Measurements from ENCODE around the gene MBP.

MBP gene

DNA sequence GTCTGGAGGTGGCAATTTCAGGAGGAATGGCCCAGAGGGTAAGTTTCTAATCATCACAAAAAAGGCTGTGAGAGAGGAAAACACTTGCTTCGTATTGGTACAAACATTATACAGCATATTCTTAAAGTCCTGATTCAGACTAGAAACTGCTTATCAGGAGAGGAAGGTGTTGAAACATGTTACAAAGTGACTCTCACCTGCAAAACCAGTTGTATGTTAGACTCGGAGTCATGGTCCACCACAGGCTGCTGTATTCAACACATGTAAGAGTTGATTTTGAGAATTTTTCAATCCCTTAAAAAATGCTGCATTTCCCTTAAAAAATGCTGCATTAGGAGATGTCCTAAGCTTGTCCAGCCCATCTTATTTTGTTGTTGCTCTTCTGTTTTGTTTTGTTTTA, 61.5 kb downstream of the MBP start:
- TF ChIP-seq, protein P1, sequence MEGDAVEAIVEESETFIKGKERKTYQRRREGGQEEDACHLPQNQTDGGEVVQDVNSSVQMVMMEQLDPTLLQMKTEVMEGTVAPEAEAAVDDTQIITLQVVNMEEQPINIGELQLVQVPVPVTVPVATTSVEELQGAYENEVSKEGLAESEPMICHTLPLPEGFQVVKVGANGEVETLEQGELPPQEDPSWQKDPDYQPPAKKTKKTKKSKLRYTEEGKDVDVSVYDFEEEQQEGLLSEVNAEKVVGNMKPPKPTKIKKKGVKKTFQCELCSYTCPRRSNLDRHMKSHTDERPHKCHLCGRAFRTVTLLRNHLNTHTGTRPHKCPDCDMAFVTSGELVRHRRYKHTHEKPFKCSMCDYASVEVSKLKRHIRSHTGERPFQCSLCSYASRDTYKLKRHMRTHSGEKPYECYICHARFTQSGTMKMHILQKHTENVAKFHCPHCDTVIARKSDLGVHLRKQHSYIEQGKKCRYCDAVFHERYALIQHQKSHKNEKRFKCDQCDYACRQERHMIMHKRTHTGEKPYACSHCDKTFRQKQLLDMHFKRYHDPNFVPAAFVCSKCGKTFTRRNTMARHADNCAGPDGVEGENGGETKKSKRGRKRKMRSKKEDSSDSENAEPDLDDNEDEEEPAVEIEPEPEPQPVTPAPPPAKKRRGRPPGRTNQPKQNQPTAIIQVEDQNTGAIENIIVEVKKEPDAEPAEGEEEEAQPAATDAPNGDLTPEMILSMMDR (IDR thresholded peaks at IDR 0.05; ENCODE audit: control extremely low read depth, extremely low read depth, low read depth, missing control alignments), result no peak
- ChIA-PET CTCF (interaction anchor here (1.0 to 2.1 kb wide), 5 partner anchors 14 to 141 kb away, joined by 3 to 7 read pairs (median 3); no protein-coding TSS in a partner anchor), POLR2A (no interaction called here)
- DNase-seq (ENCODE audit: extremely low spot score), result no peak

DNA sequence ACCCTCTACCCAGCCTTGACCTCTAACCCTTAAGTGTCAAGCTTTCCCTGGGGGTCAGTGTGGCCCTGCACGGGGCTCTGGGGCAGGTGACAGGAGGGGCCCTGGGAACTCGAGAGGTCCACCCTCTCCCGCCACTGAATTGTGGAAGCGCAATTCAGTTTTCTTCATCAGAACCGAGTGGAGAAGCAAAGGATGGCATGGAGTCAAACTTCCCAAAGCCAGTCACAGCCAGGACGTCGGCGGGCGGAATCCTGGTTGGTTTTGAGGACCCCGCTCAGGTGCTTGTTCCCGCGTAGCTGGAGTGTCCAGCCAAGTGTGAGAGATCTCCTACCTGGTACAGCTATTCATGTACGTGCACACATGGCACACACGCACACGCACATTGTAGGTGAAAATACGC, 62.0 kb downstream of the MBP start:
- DNase-seq (ENCODE audit: extremely low spot score), result no peak
- ChIA-PET CTCF (interaction anchor here (1.1 to 4.3 kb wide), 7 partner anchors 9 to 141 kb away, joined by 3 to 20 read pairs (median 4); no protein-coding TSS in a partner anchor), POLR2A (no interaction called here)
- TF ChIP-seq, protein P1 (IDR thresholded peaks at IDR 0.05; ENCODE audit: control extremely low read depth, extremely low read depth, low read depth, missing control alignments), result no peak

DNA sequence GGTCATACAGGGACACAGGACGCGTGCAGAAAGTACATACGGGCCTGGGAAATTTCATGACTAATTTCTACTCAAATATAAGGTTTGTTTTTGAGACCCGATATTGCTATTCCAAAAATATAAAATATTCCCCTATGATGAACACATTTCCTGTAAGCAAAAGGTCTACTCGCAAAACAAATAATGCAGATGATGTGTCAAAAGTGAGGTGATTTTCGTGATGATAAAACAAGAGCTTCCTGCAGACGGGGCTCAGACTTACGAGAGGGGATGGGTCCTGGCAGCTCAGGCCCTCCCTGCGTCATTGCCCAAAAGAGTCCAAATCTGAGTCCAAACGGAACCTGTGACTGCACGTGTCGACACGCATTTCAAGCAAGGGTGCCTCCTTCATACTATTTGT, 62.7 kb downstream of the MBP start:
- ChIA-PET POLR2A (no interaction called here), CTCF (interaction anchor here (1.1 to 4.3 kb wide), 7 partner anchors 9 to 142 kb away, joined by 3 to 20 read pairs (median 4); no protein-coding TSS in a partner anchor)
- TF ChIP-seq, protein P1 (IDR thresholded peaks at IDR 0.05; ENCODE audit: control extremely low read depth, extremely low read depth, low read depth, missing control alignments), result no peak
- DNase-seq (ENCODE audit: extremely low spot score), result no peak

DNA sequence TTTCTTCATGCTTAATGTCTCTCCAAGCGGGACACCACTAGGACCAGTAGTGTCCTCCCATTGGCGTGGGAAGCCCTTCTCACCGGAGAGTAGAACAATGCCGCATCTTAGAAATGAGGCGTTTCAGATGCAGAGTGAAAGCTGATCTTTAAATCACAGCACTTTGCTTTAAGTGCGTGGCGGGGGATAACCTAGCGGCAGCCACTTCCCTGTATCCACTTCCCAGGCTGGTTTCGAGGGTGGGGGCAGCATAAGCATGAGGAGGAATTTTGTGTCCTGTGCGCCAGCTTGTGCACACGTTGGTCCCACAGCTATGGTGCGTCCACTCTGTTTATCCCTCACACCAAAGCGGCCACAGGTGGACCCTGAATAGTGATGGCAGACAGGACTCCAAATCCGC, 63.1 kb downstream of the MBP start:
- POLR2A ChIA-PET, result interaction anchor here (1.1 kb wide), 1 partner anchor 52 kb away, joined by 3 read pairs; no protein-coding TSS in a partner anchor
- CTCF ChIA-PET, result interaction anchor here (0.8 to 4.3 kb wide), 12 partner anchors 8 to 142 kb away, joined by 3 to 20 read pairs (median 4); no protein-coding TSS in a partner anchor

DNA sequence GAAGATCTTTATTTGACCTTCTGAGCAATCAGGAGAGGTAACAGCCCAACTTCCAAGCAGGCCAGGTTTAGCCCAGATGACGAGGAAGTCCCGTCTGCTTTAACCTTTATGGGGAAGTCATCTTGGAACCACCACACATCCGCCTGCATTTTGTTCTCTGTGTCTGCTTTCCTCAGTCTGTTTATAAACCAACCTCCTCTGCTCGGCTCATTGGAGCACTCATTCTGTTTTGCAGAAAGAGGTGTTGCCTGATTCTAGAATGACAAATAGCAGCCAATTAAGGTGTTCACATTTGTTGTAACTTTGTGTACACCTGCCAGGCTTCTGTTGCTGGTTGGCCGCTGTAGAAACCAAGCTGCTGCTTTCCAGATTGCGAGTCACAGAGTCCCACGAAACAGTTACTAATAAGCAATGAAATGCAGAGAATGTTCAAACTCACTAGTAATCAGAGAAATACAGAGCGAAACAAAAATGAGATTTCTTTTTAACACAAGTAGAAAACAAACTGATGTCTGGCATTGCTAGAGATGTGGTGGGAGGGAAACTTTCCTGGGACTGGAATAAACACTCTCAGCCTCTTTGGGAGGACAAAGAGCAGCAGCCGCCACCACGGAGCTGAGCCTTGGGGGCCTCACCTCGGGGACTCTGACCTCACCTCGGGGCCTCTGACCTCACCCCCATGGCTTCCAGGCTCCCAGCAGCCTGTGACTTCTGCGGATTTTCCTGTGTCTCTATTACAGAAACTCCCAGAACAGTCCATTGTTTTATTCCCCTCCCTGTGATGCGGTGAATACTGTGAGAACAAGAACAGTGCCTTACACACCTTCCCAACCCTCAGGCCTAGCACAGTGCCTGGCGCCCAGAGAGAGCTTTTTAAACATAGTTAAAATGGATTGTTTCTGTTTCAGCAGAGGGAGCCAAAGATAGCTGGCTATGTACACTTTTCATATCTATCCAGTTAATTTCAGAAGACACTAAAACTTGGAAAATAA, 64.0 kb downstream of the MBP start:
- DNase-seq (ENCODE audit: extremely low spot score), result no peak
- TF ChIP-seq, protein P1 (IDR thresholded peaks at IDR 0.05; ENCODE audit: control extremely low read depth, extremely low read depth, low read depth, missing control alignments), result peak; percentile 20
- ChIA-PET CTCF (interaction anchor here (0.6 to 4.3 kb wide), 18 partner anchors 8 to 143 kb away, joined by 3 to 20 read pairs (median 4); no protein-coding TSS in a partner anchor), POLR2A (interaction anchor here (1.1 kb wide), 1 partner anchor 53 kb away, joined by 3 read pairs; no protein-coding TSS in a partner anchor)

More for the DNA sequence above, 63.1 kb downstream of the MBP start:
- TF ChIP-seq, protein P1 (IDR thresholded peaks at IDR 0.05; ENCODE audit: control extremely low read depth, extremely low read depth, low read depth, missing control alignments), result no peak
- no peak for DNase-seq (ENCODE audit: extremely low spot score)

DNA sequence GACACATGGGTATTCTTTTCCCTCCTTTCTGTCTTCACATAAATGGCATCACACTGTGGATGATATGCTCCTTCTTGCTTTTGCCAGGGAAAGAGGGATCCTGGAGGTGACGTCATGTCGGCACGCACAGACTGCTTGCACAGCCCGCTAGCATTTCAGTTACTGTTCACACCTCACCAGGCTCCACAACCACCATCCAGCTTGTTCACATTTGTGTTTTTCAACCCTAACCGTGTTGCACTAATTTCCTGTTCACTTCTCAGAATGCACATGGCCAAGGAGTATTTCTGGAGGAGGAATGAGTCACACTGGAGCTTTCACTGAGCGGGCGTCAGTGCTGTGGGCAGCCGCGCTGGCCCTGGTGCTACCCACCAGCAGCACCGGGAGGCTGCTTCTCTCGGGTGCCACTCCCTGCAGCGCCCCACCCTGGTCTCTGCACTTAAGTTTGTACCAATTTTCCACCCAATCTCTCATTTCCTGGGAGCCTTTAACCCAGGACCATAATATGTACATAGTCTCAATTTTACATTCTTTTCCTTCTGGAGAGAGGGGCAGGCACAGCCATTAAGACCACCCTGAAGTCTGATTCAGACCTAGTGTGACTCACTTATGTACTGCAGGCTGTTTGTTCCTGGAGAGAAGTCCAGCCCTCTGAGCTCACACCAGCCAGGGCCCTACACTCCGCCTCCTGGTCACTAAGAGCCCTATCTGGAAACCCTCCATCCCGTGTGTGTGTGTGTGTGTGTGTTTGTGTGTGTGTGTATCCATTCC, 65.1 kb downstream of the MBP start:
- TF ChIP-seq, protein P1 (IDR thresholded peaks at IDR 0.05; ENCODE audit: control extremely low read depth, extremely low read depth, low read depth, missing control alignments), result no peak
- POLR2A ChIA-PET, result no interaction called here
- CTCF ChIA-PET, result interaction anchor here (0.9 to 4.3 kb wide), 14 partner anchors 9 to 144 kb away, joined by 3 to 20 read pairs (median 6); no protein-coding TSS in a partner anchor
- no peak for DNase-seq (ENCODE audit: extremely low spot score)

Measured in GM10248 (cell line).